ENCODE measurements around the gene SOCS7.

DNA sequence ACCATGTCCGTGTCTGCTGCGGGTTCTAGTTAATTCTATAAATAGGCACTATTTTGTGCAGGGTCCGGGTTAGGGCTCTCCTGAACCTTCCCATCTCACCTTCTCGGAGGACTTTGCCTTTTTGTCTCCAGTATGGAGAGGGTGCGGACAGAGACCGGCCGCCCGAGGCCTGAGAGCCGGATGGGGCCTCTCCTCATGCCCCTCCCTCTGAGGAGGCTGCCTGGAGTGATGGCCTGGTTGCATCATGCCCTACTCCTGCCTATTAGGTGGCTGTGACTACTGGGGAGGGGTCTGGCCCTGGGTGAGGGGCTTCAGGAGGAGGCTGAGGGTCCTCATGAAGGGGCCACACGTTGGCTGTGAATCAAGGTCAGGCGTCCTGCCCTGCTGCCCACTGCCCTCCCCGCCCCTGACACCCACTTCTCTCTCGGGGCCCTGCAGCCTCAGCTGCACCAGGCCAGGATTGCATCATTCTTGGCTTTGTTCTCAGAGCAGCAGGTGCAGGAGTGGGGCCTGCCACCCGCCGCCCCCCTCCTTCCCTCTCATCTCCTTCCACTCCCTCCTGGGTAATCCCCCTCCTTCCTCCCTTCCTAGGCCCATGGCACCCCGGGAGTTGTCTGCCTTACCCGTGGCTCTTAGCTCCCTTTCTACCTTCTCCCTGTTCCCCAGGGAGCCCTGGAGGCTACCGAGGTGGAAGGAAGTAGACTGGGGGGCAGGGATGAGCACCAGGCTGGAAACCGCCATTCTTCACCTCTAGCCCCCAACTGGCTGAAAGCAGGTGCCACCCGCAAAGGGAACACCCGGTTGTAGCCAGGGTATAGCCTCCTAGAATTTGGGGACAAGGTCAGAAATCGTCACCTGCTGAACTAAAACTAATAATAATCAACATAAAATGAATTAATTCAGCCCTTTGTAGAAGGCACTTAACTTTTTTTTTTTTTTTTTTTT is 63.9 kb downstream of the SOCS7 start:
- TF ChIP-seq CTCF (IDR thresholded peaks at IDR 0.05; ENCODE audit: insufficient read depth, low read depth, low read length): no peak
- TF ChIP-seq EZH2 (IDR thresholded peaks at IDR 0.05; ENCODE audit: insufficient read depth, low read length): no peak
